Measurements from ENCODE around the gene NTF3.

DNA sequence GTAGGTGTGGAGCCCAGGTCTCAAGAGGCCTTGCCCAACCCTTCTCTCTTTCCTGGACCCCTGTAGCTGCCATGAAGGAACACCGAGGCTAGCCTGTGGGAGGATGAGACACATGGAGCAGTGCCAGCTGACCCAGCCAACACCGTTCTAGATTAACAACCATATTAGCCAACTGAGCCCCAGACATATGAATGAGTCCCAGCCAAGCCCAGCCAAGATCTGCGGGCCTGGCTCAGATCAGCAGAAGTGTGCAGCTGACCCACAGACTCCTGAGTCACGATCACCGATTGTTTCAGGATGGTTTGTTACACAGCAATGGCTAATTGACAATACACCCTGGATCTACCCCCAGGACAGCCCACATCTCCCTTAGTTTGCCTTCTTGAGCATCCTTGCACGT lies 82.1 kb downstream of the NTF3 start:
- no peak for TF ChIP-seq CTCF (IDR thresholded peaks at IDR 0.05 in 8 of 11, conservative IDR thresholded peaks at IDR 0.05 in 3 of 11)
- no peak for TF ChIP-seq POLR2AphosphoS5 (IDR thresholded peaks at IDR 0.05)

All from spleen (tissue), 7 donors.